DMS114 treated with DMSO at 0.1 percent for 48 hours (cell line): ENCODE results near the gene SMO.
"Not testable (repeated sequence)": the region's sequence is repeated elsewhere in the genome, so short reads cannot be mapped to it uniquely, and the experiment has no call there.

Source experiments
- DNase-seq: peaks from one replicate; lab custom pipeline; 2025; ENCODE audit not compliant: unreplicated experiment; lab: John Stamatoyannopoulos, UW

Gene SMO

GRCh38 chr7:129208667-129209066 lies 20.2 kb downstream of the SMO start:
- DNase-seq = no peak

- no peak for DNase-seq
Measured at GRCh38 chr7:129209067-129209926, 20.9 kb downstream of the SMO start.

GRCh38 chr7:129210256-129210988 lies 22.0 kb downstream of the SMO start:
- DNase-seq = no peak

GRCh38 chr7:129210989-129211312 lies 22.5 kb downstream of the SMO start:
- no peak for DNase-seq

- no peak for DNase-seq
Measured at GRCh38 chr7:129212126-129212525, 23.7 kb downstream of the SMO start.

- no peak for DNase-seq
Measured at GRCh38 chr7:129212596-129212995, 24.2 kb downstream of the SMO start.

GRCh38 chr7:129213828-129214227 lies 25.4 kb downstream of the SMO start:
- no peak for DNase-seq

GRCh38 chr7:129215691-129216090 lies 27.3 kb downstream of the SMO start:
- not testable (repeated sequence) for DNase-seq

- DNase-seq = not testable (repeated sequence)
Measured at GRCh38 chr7:129216101-129216715, 27.8 kb downstream of the SMO start.

- DNase-seq = not testable (repeated sequence)
Measured at GRCh38 chr7:129216821-129217416, 28.5 kb downstream of the SMO start.

GRCh38 chr7:129218514-129219062 lies 30.2 kb downstream of the SMO start:
- peak; percentile 69 for DNase-seq

GRCh38 chr7:129219166-129219565 lies 30.7 kb downstream of the SMO start:
- not testable (repeated sequence) for DNase-seq

- no peak for DNase-seq
Measured at GRCh38 chr7:129222064-129222463, 33.6 kb downstream of the SMO start.

- peak; percentile 92 for DNase-seq
Measured at GRCh38 chr7:129224251-129225205, 36.1 kb downstream of the SMO start, which contains the start of gene AHCYL2. Gene AHCYL2 (plus strand): TSS chr7:129225030.

- DNase-seq = no peak
Measured at GRCh38 chr7:129225206-129225930, 36.9 kb downstream of the SMO start.

- no peak for DNase-seq
Measured at GRCh38 chr7:129225931-129226572, 37.6 kb downstream of the SMO start.

GRCh38 chr7:129227646-129228578 lies 39.5 kb downstream of the SMO start:
- no peak for DNase-seq

- DNase-seq = no peak
Measured at GRCh38 chr7:129228633-129229032, 40.2 kb downstream of the SMO start.
